ENCODE data around the gene GPR137.
"Not testable (repeated sequence)": the region's sequence is repeated elsewhere in the genome, so short reads cannot be mapped to it uniquely, and the experiment has no call there.

Gene GPR137

DNA sequence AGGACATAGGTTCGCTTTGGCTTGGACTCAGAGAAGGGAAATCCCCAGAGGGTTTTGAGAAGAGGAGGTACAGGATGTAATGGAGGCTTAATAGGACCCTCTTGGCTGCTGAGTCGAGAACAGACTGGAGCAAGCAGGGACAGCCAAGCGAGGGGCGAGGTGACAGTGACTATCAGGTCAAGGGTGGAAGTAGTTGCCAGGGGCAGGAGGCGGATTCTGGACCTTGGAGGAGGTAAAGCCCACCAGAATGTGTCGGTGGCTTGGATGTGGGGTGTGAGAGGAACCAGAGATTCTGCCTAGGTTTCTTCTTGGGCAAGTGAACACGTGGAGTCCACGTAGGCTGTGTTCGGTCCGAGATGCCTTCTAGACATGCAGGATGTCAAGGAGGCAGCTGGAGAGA lies 27.3 kb downstream of the GPR137 start:
- TF ChIP-seq CTCF (IDR thresholded peaks at IDR 0.05) = no peak
- H3K36me3 ChIP-seq = peaks cover 49% of the 10 kb centered on the region
- no peak overlapping the region for H3K4me3 ChIP-seq (ENCODE audit: low read depth in 1 of 2, low read length in 1 of 2)
- H3K9me3 ChIP-seq = no peaks in the 10 kb centered on the region
- peak overlapping the region; percentile 43 for H3K27ac ChIP-seq
- no peaks in the 10 kb centered on the region for H3K27me3 ChIP-seq
- peaks cover 12 to 13% of the 10 kb centered on the region in 2 experiments for H3K4me1 ChIP-seq (ENCODE audit: control insufficient read depth in 1 of 2, insufficient read depth in 1 of 2, low read depth in 1 of 2, low read length in 1 of 2)

- TF ChIP-seq CTCF (IDR thresholded peaks at IDR 0.05) = no peak
- Histone ChIP-seq H3K36me3 (peaks cover 46% of the 10 kb centered on the region), H3K9me3 (no peaks in the 10 kb centered on the region), H3K4me1 (ENCODE audit: control insufficient read depth in 1 of 2, insufficient read depth in 1 of 2, low read depth in 1 of 2, low read length in 1 of 2) (peaks cover 12 to 18% of the 10 kb centered on the region in 2 experiments), H3K27me3 (no peaks in the 10 kb centered on the region), H3K4me3 (ENCODE audit: low read depth in 1 of 2, low read length in 1 of 2) (no peak overlapping the region), H3K27ac (peak overlapping the region; percentile 43)
These were observed 28.0 kb downstream of the GPR137 start for GRCh38 chr11:64313491-64314145.

DNA sequence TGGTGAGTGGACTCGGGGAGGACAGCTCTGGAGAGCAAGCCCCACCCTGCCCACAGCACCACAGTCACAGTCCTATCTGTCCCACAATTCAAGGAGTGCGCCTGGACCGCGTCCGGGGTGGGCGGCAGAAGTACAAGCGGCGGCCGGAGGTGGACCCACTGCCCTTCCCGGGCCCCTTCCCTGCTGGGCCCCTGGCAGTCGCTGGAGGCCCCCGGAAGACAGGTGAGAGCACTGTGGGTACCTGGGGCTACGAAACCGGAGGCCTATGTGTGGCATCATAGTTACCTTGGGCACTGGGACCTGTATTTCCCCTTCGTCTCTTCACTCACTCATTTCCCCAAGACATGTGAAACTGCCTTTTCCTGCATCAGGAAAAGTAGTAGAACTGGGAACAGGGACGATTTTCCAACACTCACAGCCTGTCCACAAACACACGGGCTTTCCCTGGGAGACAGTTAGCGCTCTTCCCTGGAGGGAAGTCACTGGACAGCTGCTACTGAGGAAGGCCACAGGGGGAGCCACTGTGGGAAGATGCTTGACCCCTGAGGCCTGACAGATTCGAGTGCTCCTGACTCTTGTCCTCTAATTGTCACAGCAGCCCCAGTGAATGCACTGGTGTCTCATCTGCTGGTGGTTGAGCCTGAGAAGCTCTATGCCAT lies 28.6 kb downstream of the GPR137 start:
- Histone ChIP-seq H3K27ac (peak overlapping the region; percentile 43), H3K36me3 (peaks cover 46% of the 10 kb centered on the region), H3K4me1 (ENCODE audit: control insufficient read depth in 1 of 2, insufficient read depth in 1 of 2, low read depth in 1 of 2, low read length in 1 of 2) (peaks cover 18 to 25% of the 10 kb centered on the region in 2 experiments), H3K27me3 (no peaks in the 10 kb centered on the region), H3K4me3 (ENCODE audit: low read depth in 1 of 2, low read length in 1 of 2) (no peak overlapping the region), H3K9me3 (no peaks in the 10 kb centered on the region)
- TF ChIP-seq CTCF (IDR thresholded peaks at IDR 0.05) = no peak

DNA sequence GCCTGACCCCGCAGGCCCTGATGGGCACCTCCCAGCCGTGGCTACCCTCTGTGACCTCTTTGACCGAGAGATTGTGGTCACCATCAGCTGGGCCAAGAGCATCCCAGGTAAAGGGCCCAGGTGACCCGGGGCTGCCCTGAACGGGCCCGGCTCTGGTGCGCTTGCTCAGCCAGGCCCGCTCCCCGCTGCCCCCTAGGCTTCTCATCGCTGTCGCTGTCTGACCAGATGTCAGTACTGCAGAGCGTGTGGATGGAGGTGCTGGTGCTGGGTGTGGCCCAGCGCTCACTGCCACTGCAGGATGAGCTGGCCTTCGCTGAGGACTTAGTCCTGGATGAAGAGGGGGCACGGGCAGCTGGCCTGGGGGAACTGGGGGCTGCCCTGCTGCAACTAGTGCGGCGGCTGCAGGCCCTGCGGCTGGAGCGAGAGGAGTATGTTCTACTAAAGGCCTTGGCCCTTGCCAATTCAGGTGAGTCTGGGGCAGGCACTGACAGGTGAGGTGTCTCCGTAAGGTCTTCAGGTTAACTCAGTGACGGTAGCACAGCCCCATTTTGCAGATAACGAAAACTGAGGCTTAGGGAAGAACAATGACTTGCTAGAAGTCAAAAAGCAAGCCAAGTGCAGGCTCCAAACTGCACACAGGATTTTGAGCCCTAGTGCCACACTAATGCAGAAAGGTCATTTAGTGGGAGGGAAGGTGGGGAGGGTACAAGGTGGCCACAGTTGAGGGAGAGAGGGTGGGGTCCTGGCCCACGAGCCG lies 29.3 kb downstream of the GPR137 start:
- Histone ChIP-seq H3K36me3 (peaks cover 46% of the 10 kb centered on the region), H3K4me1 (ENCODE audit: control insufficient read depth in 1 of 2, insufficient read depth in 1 of 2, low read depth in 1 of 2, low read length in 1 of 2) (peaks cover 23 to 31% of the 10 kb centered on the region in 2 experiments), H3K27me3 (no peaks in the 10 kb centered on the region), H3K9me3 (no peaks in the 10 kb centered on the region), H3K27ac (peak overlapping the region; percentile 96), H3K4me3 (ENCODE audit: low read depth in 1 of 2, low read length in 1 of 2) (no peak overlapping the region)
- no peak for TF ChIP-seq CTCF (IDR thresholded peaks at IDR 0.05)

DNA sequence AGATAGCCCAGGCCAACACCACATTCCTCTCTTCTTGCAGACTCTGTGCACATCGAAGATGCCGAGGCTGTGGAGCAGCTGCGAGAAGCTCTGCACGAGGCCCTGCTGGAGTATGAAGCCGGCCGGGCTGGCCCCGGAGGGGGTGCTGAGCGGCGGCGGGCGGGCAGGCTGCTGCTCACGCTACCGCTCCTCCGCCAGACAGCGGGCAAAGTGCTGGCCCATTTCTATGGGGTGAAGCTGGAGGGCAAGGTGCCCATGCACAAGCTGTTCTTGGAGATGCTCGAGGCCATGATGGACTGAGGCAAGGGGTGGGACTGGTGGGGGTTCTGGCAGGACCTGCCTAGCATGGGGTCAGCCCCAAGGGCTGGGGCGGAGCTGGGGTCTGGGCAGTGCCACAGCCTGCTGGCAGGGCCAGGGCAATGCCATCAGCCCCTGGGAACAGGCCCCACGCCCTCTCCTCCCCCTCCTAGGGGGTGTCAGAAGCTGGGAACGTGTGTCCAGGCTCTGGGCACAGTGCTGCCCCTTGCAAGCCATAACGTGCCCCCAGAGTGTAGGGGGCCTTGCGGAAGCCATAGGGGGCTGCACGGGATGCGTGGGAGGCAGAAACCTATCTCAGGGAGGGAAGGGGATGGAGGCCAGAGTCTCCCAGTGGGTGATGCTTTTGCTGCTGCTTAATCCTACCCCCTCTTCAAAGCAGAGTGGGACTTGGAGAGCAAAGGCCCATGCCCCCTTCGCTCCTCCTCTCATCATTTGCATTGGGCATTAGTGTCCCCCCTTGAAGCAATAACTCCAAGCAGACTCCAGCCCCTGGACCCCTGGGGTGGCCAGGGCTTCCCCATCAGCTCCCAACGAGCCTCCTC lies 30.2 kb downstream of the GPR137 start:
- peaks cover 26 to 31% of the 10 kb centered on the region in 2 experiments for H3K4me1 ChIP-seq (ENCODE audit: control insufficient read depth in 1 of 2, insufficient read depth in 1 of 2, low read depth in 1 of 2, low read length in 1 of 2)
- H3K36me3 ChIP-seq = peaks cover 47% of the 10 kb centered on the region
- peak overlapping the region in 1 of 2 experiments; percentile 81 for H3K4me3 ChIP-seq (ENCODE audit: low read depth in 1 of 2, low read length in 1 of 2)
- H3K27me3 ChIP-seq, H3K9me3 ChIP-seq: not testable (repeated sequence)
- H3K27ac ChIP-seq = peak overlapping the region; percentile 96
